Hepatocyte (in vitro differentiated cells): Measurements from ENCODE around the gene HSPBAP1.

ENCODE experiments used
- EZH2 ChIP-seq: fragments of 200-600 bp; sonication (generic); IDR thresholded peaks from 2 replicates; pipeline ENCODE4 v1.6.1; 2016; ENCODE audit warnings: antibody characterized with exemption, mild to moderate bottlenecking, borderline replicate concordance
- EZH2phosphoT487 ChIP-seq: fragments of 200-600 bp; sonication (generic); IDR thresholded peaks from one replicate; pipeline ENCODE4 v1.6.1; 2018; ENCODE audit warnings: antibody characterized with exemption, mild to moderate bottlenecking, low read depth, moderate library complexity; ENCODE audit not compliant: unreplicated experiment, severe bottlenecking
- TF ChIP-seq, protein P1 (sequence below): fragments of 200-600 bp; sonication (generic); IDR thresholded peaks from 2 replicates; pipeline ENCODE4 v1.5.1; 2016; ENCODE audit warnings: antibody characterized with exemption, mild to moderate bottlenecking; ENCODE audit not compliant: poor library complexity

DNA sequence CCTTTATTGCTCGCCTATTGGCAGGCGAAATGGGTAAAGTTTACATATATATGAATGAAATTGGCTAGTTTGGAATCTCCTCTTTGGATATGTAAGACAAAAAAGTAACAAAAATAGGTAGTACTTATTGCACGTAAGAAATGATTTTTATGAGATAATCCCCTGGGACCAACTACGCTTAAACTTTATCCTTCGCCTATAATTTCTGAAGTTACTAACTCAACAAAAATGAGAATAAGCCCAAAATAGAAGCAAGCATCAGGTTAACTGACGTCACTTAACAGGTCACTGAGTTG lies 800 bp upstream of the HSPBAP1 start:
- TF ChIP-seq, protein P1, sequence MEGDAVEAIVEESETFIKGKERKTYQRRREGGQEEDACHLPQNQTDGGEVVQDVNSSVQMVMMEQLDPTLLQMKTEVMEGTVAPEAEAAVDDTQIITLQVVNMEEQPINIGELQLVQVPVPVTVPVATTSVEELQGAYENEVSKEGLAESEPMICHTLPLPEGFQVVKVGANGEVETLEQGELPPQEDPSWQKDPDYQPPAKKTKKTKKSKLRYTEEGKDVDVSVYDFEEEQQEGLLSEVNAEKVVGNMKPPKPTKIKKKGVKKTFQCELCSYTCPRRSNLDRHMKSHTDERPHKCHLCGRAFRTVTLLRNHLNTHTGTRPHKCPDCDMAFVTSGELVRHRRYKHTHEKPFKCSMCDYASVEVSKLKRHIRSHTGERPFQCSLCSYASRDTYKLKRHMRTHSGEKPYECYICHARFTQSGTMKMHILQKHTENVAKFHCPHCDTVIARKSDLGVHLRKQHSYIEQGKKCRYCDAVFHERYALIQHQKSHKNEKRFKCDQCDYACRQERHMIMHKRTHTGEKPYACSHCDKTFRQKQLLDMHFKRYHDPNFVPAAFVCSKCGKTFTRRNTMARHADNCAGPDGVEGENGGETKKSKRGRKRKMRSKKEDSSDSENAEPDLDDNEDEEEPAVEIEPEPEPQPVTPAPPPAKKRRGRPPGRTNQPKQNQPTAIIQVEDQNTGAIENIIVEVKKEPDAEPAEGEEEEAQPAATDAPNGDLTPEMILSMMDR: no peak
- TF ChIP-seq EZH2phosphoT487 (no peak), EZH2 (no peak)
